Endothelial cell (in vitro differentiated cells): ENCODE results near the gene KLK12. TPM values are rescaled to one million over a fixed set of nuclear protein-coding genes. Genes with fewer than 3 reads are reported as not detected.

Experiments used
- DNase-seq: peaks from one replicate; pipeline ENCODE4 v3.0.0; 2021; ENCODE audit warnings: low spot score
- H3K27ac Mint-ChIP-seq: one replicate; pipeline ENCODE4 v1.8.0; 2021; ENCODE audit warnings: mixed read lengths, inconsistent platforms; ENCODE audit not compliant: unreplicated experiment
- H3K27me3 Mint-ChIP-seq: one replicate; pipeline ENCODE4 v1.8.0; 2021; ENCODE audit warnings: mild to moderate bottlenecking, moderate library complexity, mixed read lengths, inconsistent platforms; ENCODE audit not compliant: unreplicated experiment
- H3K36me3 Mint-ChIP-seq: one replicate; pipeline ENCODE4 v1.8.0; 2021; ENCODE audit warnings: mild to moderate bottlenecking, low read depth, mixed read lengths, inconsistent platforms; ENCODE audit not compliant: unreplicated experiment
- H3K4me1 Mint-ChIP-seq: one replicate; pipeline ENCODE4 v1.8.0; 2021; ENCODE audit warnings: mild to moderate bottlenecking, mixed read lengths, inconsistent platforms; ENCODE audit not compliant: unreplicated experiment
- H3K4me3 Mint-ChIP-seq: one replicate; pipeline ENCODE4 v1.8.0; 2021; ENCODE audit warnings: mild to moderate bottlenecking, mixed read lengths, inconsistent platforms; ENCODE audit not compliant: unreplicated experiment
- H3K9me3 Mint-ChIP-seq: one replicate; pipeline ENCODE4 v1.8.0; 2021; ENCODE audit warnings: mixed read lengths, inconsistent platforms; ENCODE audit not compliant: unreplicated experiment
- CTCF ChIP-seq: fragments of 200-600 bp; sonication (generic); IDR thresholded peaks from one replicate; pipeline ENCODE4 v1.5.0; 2021; ENCODE audit warnings: antibody characterized with exemption; ENCODE audit not compliant: unreplicated experiment
- total RNA-seq: library from RNA; stranded (reverse); fragmentation: NEBNext Ultra II Directional; extraction: Animal tissue kit (Norgen Biotek cat#: 25700); gene quantifications from one replicate; pipeline ENCODE4 v1.2.1, GENCODE V29; 2021; ENCODE audit not compliant: unreplicated experiment

KLK12 gene
- total RNA-seq, 1 donor from 2014 or later, result not detected

GRCh38 chr19:50981587-50982146, 53.1 kb downstream of the KLK12 start:
- no peak overlapping the region for H3K27ac Mint-ChIP-seq
- no peak for DNase-seq

GRCh38 chr19:50980208-50980607, 54.6 kb downstream of the KLK12 start:
- Mint-ChIP-seq H3K36me3 (no peaks in the 10 kb centered on the region), H3K9me3 (no peaks in the 10 kb centered on the region), H3K4me1 (no peaks in the 10 kb centered on the region), H3K27ac (no peak overlapping the region), H3K27me3 (peaks cover 11% of the 10 kb centered on the region), H3K4me3 (no peak overlapping the region)
- no peak for DNase-seq
- no peak for TF ChIP-seq CTCF

More at GRCh38 chr19:50981587-50982146, 53.1 kb downstream of the KLK12 start:
- Mint-ChIP-seq H3K36me3 (no peaks in the 10 kb centered on the region), H3K9me3 (no peaks in the 10 kb centered on the region), H3K4me3 (no peak overlapping the region), H3K4me1 (no peaks in the 10 kb centered on the region), H3K27me3 (peaks cover 11% of the 10 kb centered on the region)
- no peak for TF ChIP-seq CTCF

- Mint-ChIP-seq H3K36me3 (no peaks in the 10 kb centered on the region), H3K27ac (no peak overlapping the region), H3K4me3 (no peak overlapping the region), H3K9me3 (no peaks in the 10 kb centered on the region), H3K4me1 (no peaks in the 10 kb centered on the region), H3K27me3 (peaks cover 11% of the 10 kb centered on the region)
- TF ChIP-seq CTCF, result no peak
- DNase-seq, result no peak
These were observed 55.0 kb downstream of the KLK12 start for GRCh38 chr19:50979758-50980157.

Other genes with a start within 250 kb of the KLK12 start
- not detected for gene ACP4, start 244.6 kb downstream of the KLK12 start, total RNA-seq
- gene KLK1, start 211.2 kb downstream of the KLK12 start, total RNA-seq, result 2.7 TPM
- not detected for gene KLK15, start 201.4 kb downstream of the KLK12 start, total RNA-seq
- not detected for gene KLK3, start 180.1 kb downstream of the KLK12 start, total RNA-seq
- gene KLK2, start 161.6 kb downstream of the KLK12 start, total RNA-seq, result not detected
- not detected for gene KLK4, start 123.6 kb downstream of the KLK12 start, total RNA-seq
- gene KLK5, start 82.0 kb downstream of the KLK12 start, total RNA-seq, result not detected
- gene KLK6, start 65.4 kb downstream of the KLK12 start, total RNA-seq, result 0.67 TPM
- gene KLK7, start 51.1 kb downstream of the KLK12 start, total RNA-seq, result not detected
- gene KLK8, start 33.4 kb downstream of the KLK12 start, total RNA-seq, result not detected
- 11.1 TPM for gene KLK10, start 15.3 kb downstream of the KLK12 start, total RNA-seq
- not detected for gene KLK11, start 8.4 kb downstream of the KLK12 start, total RNA-seq
- 0.67 TPM for gene KLK13, start 30.1 kb upstream of the KLK12 start, total RNA-seq
- gene KLK14, start 47.9 kb upstream of the KLK12 start, total RNA-seq, result not detected
- gene CTU1, start 73.4 kb upstream of the KLK12 start, total RNA-seq, result 5.4 TPM
- 0.82 TPM for gene SIGLEC9, start 89.9 kb upstream of the KLK12 start, total RNA-seq
- not detected for gene SIGLEC7, start 107.3 kb upstream of the KLK12 start, total RNA-seq
- gene CD33, start 190.1 kb upstream of the KLK12 start, total RNA-seq, result 21.7 TPM
- 2.8 TPM for gene SIGLECL1, start 216.1 kb upstream of the KLK12 start, total RNA-seq